ENCODE measurements around the gene DIAPH2.

- no peak for TF ChIP-seq CTCF (IDR thresholded peaks at IDR 0.05 in 2 of 3, conservative IDR thresholded peaks at IDR 0.05 in 1 of 3; ENCODE audit: borderline replicate concordance in 1 of 3, insufficient read depth in 1 of 3, low read depth in 2 of 3, low read length in 2 of 3)
- no peak for TF ChIP-seq CEBPB (IDR thresholded peaks at IDR 0.05; ENCODE audit: low read depth)
- TF ChIP-seq JUND (IDR thresholded peaks at IDR 0.05): no peak
- no peak for TF ChIP-seq POLR2AphosphoS5 (IDR thresholded peaks at IDR 0.05; ENCODE audit: low read depth, low read length)
- no peak for TF ChIP-seq POLR2A (IDR thresholded peaks at IDR 0.05; ENCODE audit: borderline replicate concordance, extremely low read depth, insufficient read depth, insufficient read length)
- no peak for TF ChIP-seq EZH2phosphoT487 (IDR thresholded peaks at IDR 0.05; ENCODE audit: borderline replicate concordance)
- TF ChIP-seq SIN3A (IDR thresholded peaks at IDR 0.05; ENCODE audit: low read depth): no peak
These were observed 45.4 kb downstream of the DIAPH2 start for GRCh38 chrX:96729868-96730643.

Measured in HCT116 (cell line).